PC-3 (cell line): Measurements from ENCODE around the gene SDC4. TPM values are rescaled to one million over a fixed set of nuclear protein-coding genes. Genes with fewer than 3 reads are reported as not detected.

Source experiments
- ATAC-seq: fragments of 200-7000 bp; cut with Tn5 transposase; 2 replicates; pipeline ENCODE4 v1.9.1; 2020; ENCODE audit warnings: mild to moderate bottlenecking, moderate library complexity
- BruUV-seq: library from RNA; stranded (reverse); fragments of 400-500 nt; replicated peaks from 2 replicates; lab custom pipeline; 2021; lab: Mats Ljungman, UMichigan
- CTCF ChIA-PET: fragments of 300-600 bp; sonication (Branson Sonifier 250); formaldehyde crosslinking; loops from one replicate; lab custom pipeline; 2022; ENCODE audit warnings: antibody characterized with exemption; lab: Charles Lee
- POLR2A ChIA-PET: fragments of 300-600 bp; sonication (Branson Sonifier 250); formaldehyde crosslinking; loops from one replicate; lab custom pipeline; 2022; ENCODE audit warnings: antibody characterized with exemption; ENCODE audit not compliant: unreplicated experiment; lab: Charles Lee
- DNase-seq: peaks from one replicate; pipeline ENCODE4 v3.0.0-alpha.2; 2015
- H2AFZ ChIP-seq: fragments of 300-600 bp; sonication (generic); 2 replicates; pipeline ENCODE4 v1.6.0; 2016; ENCODE audit warnings: antibody characterized with exemption, low read length
- H3F3A ChIP-seq: fragments of 300-600 bp; sonication (generic); one replicate; pipeline ENCODE4 v1.6.0; 2017; ENCODE audit warnings: antibody characterized with exemption, low read length, control low read depth, mild to moderate bottlenecking; ENCODE audit not compliant: unreplicated experiment
- H3K27ac ChIP-seq: fragments of 300-600 bp; sonication (generic); 2 replicates; pipeline ENCODE4 v1.5.1; 2016; ENCODE audit warnings: mild to moderate bottlenecking, low read length
- H3K27me3 ChIP-seq: fragments of 300-600 bp; sonication (generic); 2 replicates; pipeline ENCODE4 v1.6.1; 2016; ENCODE audit warnings: low read length, mixed read lengths
- H3K36me3 ChIP-seq: fragments of 300-600 bp; sonication (generic); 2 replicates; pipeline ENCODE4 v1.6.1; 2016; ENCODE audit warnings: low read depth, mixed run types, low read length, mixed read lengths
- H3K4me1 ChIP-seq: fragments of 300-600 bp; sonication (generic); 2 replicates; pipeline ENCODE4 v1.5.1; 2016; ENCODE audit warnings: low read length; ENCODE audit not compliant: insufficient read depth
- H3K4me2 ChIP-seq: fragments of 300-600 bp; sonication (generic); 2 replicates; pipeline ENCODE4 v1.6.0; 2016; ENCODE audit warnings: low read length
- H3K4me3 ChIP-seq: fragments of 300-600 bp; sonication (generic); 2 replicates; pipeline ENCODE4 v1.5.1; 2016; ENCODE audit warnings: mild to moderate bottlenecking, low read length, mixed read lengths
- H3K79me2 ChIP-seq: fragments of 300-600 bp; sonication (generic); 2 replicates; pipeline ENCODE4 v1.6.1; 2017; ENCODE audit warnings: low read length, mixed read lengths
- H3K9ac ChIP-seq: fragments of 300-600 bp; sonication (generic); 2 replicates; pipeline ENCODE4 v1.6.0; 2016; ENCODE audit warnings: mild to moderate bottlenecking, low read length
- H3K9me2 ChIP-seq: fragments of 300-600 bp; sonication (generic); replicated peaks from 2 replicates; pipeline ENCODE4 v1.6.1; 2016; ENCODE audit warnings: mixed run types, low read length, mixed read lengths
- H3K9me3 ChIP-seq: fragments of 300-600 bp; sonication (generic); 2 replicates; pipeline ENCODE4 v1.6.1; 2016; ENCODE audit warnings: low read length, mixed read lengths
- H4K20me1 ChIP-seq: fragments of 300-600 bp; sonication (generic); 2 replicates; pipeline ENCODE4 v1.6.1; 2016; ENCODE audit warnings: low read length, mixed read lengths
- CTCF ChIP-seq: fragments of 300-600 bp; sonication (generic); conservative IDR thresholded peaks from 2 replicates; pipeline ENCODE4 v1.5.1; 2017; ENCODE audit warnings: antibody characterized with exemption, low read depth, mild to moderate bottlenecking, low read length
- EZH2 ChIP-seq: fragments of 300-600 bp; sonication (generic); IDR thresholded peaks from one replicate; pipeline ENCODE4 v1.6.1; 2017; ENCODE audit warnings: antibody characterized with exemption, mild to moderate bottlenecking, low read length; ENCODE audit not compliant: unreplicated experiment
- EZH2phosphoT487 ChIP-seq: fragments of 300-600 bp; sonication (generic); IDR thresholded peaks from 2 replicates; pipeline ENCODE4 v1.6.1; 2018; ENCODE audit warnings: mild to moderate bottlenecking, antibody characterized with exemption, low read length, borderline replicate concordance
- intact Hi-C: fragments of 100-400 bp; cut with micrococcal nuclease; formaldehyde crosslinking; loops from 2 replicates; pipeline ENCODE4 v1.9.0; 2023
- total RNA-seq: library from RNA; depleted of rRNA; stranded (reverse); fragments of >200 nt; gene quantifications from 2 replicates; pipeline ENCODE4 v1.2.3, GENCODE V29; 2014

Gene SDC4
- total RNA-seq, 1 experiment from 2014 or later, result 134 TPM

DNA sequence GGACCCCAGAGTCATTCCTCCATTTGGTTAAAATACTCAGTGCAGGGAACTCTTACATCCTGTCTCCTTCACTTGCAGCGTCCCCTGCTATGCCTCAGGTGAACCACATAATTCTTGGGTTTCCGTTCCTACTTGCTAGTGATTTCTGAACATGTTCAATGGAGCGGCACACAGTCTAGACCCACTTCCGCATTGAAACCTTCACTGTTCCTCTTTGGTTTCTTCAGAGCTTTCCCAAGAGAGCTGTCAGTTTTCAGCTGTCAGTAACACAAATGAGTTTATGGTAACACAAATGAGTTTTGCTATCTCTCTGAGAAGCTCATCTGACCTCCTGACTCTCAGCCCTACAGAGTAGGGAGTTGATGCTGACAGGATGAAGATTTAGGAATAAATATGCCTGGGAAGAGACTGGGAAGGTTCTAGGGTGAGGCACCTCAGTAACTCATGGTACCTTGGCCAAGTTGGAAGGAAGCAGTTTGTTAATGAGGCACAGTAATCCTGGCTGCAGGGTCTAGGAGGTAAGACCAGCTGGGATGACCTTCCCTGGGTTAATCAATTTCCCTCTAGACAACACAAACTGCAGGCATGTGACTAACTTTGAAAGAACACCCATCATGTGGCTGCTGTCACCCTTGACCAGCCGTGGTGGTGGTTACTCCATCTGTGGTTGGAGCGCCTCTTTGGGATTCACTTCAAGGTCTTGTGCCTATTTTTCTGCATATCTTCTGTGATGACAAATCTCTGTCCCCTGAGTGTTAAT lies 20.2 kb upstream of the SDC4 start:
- no peak for DNase-seq
- H3K4me3 ChIP-seq, result no peak overlapping the region
- no TSS peak for BruUV-seq
- no peak overlapping the region for H2AFZ ChIP-seq
- intact Hi-C loops, result no loop called here
- peaks cover 31% of the 10 kb centered on the region; the same call in 1 of the 2 replicates for H3K36me3 ChIP-seq
- no peak overlapping the region for H3K4me2 ChIP-seq
- H3K9me3 ChIP-seq, result no peaks in the 10 kb centered on the region
- H3K27ac ChIP-seq, result no peak overlapping the region
- H3F3A ChIP-seq, result no peaks in the 10 kb centered on the region
- no peaks in the 10 kb centered on the region for H3K27me3 ChIP-seq
- H3K9me2 ChIP-seq, result no peaks in the 10 kb centered on the region
- CTCF ChIA-PET, result interaction anchor here (1.2 kb wide), 1 partner anchor 45 kb away, joined by 3 read pairs; no protein-coding TSS in a partner anchor
- peaks cover 25% of the 10 kb centered on the region for H3K79me2 ChIP-seq
- no peak overlapping the region for H3K9ac ChIP-seq
- no peak for ATAC-seq
- H3K4me1 ChIP-seq, result no peaks in the 10 kb centered on the region; the same call in none of the 2 replicates
- H4K20me1 ChIP-seq, result no peaks in the 10 kb centered on the region
- TF ChIP-seq EZH2, result no peak
- TF ChIP-seq CTCF, result no peak
- TF ChIP-seq EZH2phosphoT487, result no peak
- POLR2A ChIA-PET, result interaction anchor here (0.8 kb wide), 1 partner anchor 109 kb away, joined by 5 read pairs; no protein-coding TSS in a partner anchor

- no peak overlapping the region for H3K4me2 ChIP-seq
- BruUV-seq, result no TSS peak
- peaks cover 31% of the 10 kb centered on the region; the same call in 1 of the 2 replicates for H3K36me3 ChIP-seq
- peaks cover 27% of the 10 kb centered on the region for H3K79me2 ChIP-seq
- no peak overlapping the region for H3K4me3 ChIP-seq
- no peaks in the 10 kb centered on the region for H3F3A ChIP-seq
- H3K9me2 ChIP-seq, result no peaks in the 10 kb centered on the region
- no peaks in the 10 kb centered on the region for H3K9me3 ChIP-seq
- H3K4me1 ChIP-seq, result no peaks in the 10 kb centered on the region; the same call in none of the 2 replicates
- no peaks in the 10 kb centered on the region for H3K27me3 ChIP-seq
- DNase-seq, result no peak
- no peak overlapping the region for H2AFZ ChIP-seq
- no peak overlapping the region for H3K9ac ChIP-seq
- TF ChIP-seq EZH2 (no peak), EZH2phosphoT487 (no peak), CTCF (no peak)
- CTCF ChIA-PET, result no interaction called here
- no peaks in the 10 kb centered on the region for H4K20me1 ChIP-seq
- intact Hi-C loops, result no loop called here
- no peak overlapping the region for H3K27ac ChIP-seq
- POLR2A ChIA-PET, result no interaction called here
- no peak for ATAC-seq
These were observed 18.9 kb upstream of the SDC4 start for GRCh38 chr20:45367126-45367525.

- TF ChIP-seq EZH2 (no peak), EZH2phosphoT487 (no peak), CTCF (no peak)
- no TSS peak for BruUV-seq
- Histone ChIP-seq H3K4me1 (no peaks in the 10 kb centered on the region; the same call in none of the 2 replicates), H4K20me1 (no peaks in the 10 kb centered on the region), H3K79me2 (peaks cover 27% of the 10 kb centered on the region), H3K9ac (no peak overlapping the region), H3K4me2 (no peak overlapping the region), H3K36me3 (peaks cover 31% of the 10 kb centered on the region; the same call in 1 of the 2 replicates), H3K27me3 (no peaks in the 10 kb centered on the region), H3F3A (no peaks in the 10 kb centered on the region), H3K27ac (no peak overlapping the region), H3K9me2 (no peaks in the 10 kb centered on the region), H3K4me3 (no peak overlapping the region), H2AFZ (no peak overlapping the region), H3K9me3 (no peaks in the 10 kb centered on the region)
- no peak for ATAC-seq
- intact Hi-C loops, result no loop called here
- ChIA-PET POLR2A (no interaction called here), CTCF (no interaction called here)
- no peak for DNase-seq
These were observed 18.4 kb upstream of the SDC4 start for GRCh38 chr20:45366631-45367030.
